GM12864 (cell line): Measurements from ENCODE around the gene NID2.

Experiments
- DNase-seq: peaks from one replicate; pipeline ENCODE4 v3.0.0-alpha.2; 2011; ENCODE audit warnings: low read depth
- H3K4me3 ChIP-seq: 2 replicates; pipeline ENCODE4 v1.5.1; 2011; ENCODE audit warnings: mild to moderate bottlenecking, low read depth, low read length, control low read depth
- CTCF ChIP-seq: IDR thresholded peaks from 2 replicates; pipeline ENCODE4 v1.5.1; 2011; ENCODE audit warnings: low read depth, mild to moderate bottlenecking, moderate library complexity, low read length, control low read depth, inconsistent platforms; ENCODE audit errors: missing control alignments

Gene NID2

GRCh38 chr14:52110441-52111086, 41.7 kb upstream of the NID2 start:
- TF ChIP-seq CTCF = no peak
- DNase-seq = no peak
- no peak overlapping the region for H3K4me3 ChIP-seq

- DNase-seq = no peak
- TF ChIP-seq CTCF = no peak
Measured at GRCh38 chr14:52108823-52109222, 40.0 kb upstream of the NID2 start.

GRCh38 chr14:52106840-52107239, 38.0 kb upstream of the NID2 start:
- DNase-seq = no peak
- no peak for TF ChIP-seq CTCF
- no peak overlapping the region for H3K4me3 ChIP-seq

More at GRCh38 chr14:52108823-52109222, 40.0 kb upstream of the NID2 start:
- no peak overlapping the region for H3K4me3 ChIP-seq

GRCh38 chr14:52103416-52103815, 34.6 kb upstream of the NID2 start:
- TF ChIP-seq CTCF = no peak
- no peak for DNase-seq
- H3K4me3 ChIP-seq = no peak overlapping the region

- no peak overlapping the region for H3K4me3 ChIP-seq
- no peak for TF ChIP-seq CTCF
- DNase-seq = no peak
Measured at GRCh38 chr14:52095794-52096193, 26.9 kb upstream of the NID2 start.

GRCh38 chr14:52095336-52095735, 26.5 kb upstream of the NID2 start:
- no peak for TF ChIP-seq CTCF

More at GRCh38 chr14:52095336-52095735, 26.5 kb upstream of the NID2 start:
- H3K4me3 ChIP-seq = no peak overlapping the region
- no peak for DNase-seq
